ENCODE data around the gene AGK.

The AGK gene

DNA sequence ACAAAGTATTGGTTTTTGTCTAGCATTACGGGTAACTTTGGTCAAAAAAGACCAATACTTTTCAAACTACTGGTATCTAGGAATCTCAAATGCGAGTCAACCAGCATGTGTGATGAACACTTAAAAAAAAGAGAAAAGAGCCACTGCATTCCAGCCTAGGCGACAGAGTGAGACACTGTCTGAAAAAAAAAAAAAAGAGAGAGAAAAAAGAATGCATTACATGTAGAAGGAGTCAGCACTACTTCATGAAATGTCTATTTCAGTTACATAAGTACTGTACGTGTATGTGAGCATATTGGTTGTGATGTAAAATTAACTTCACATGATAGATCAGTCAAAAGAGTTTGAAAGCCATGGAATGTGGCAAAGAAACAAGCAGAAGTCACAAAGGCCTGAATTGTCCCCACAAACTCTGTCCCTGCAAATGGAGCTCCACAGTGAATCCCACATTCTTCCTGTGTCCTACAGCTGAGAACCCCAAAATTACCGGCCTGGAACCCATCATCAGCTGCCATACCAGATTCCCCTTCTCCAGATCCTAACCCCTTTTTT lies 149.2 kb downstream of the AGK start:
- TF ChIP-seq POLR2AphosphoS5 (IDR thresholded peaks at IDR 0.05; ENCODE audit: borderline replicate concordance, low read depth, low read length) (no peak), FOXP2 (optimal IDR thresholded peaks at IDR 0.05; ENCODE audit: control extremely low read depth, extremely low read length, insufficient read depth) (no peak), EZH2 (IDR thresholded peaks at IDR 0.05) (no peak)
- Histone ChIP-seq H3K4me3 (peak overlapping the region; percentile 86), H3K9ac (ENCODE audit: insufficient read length) (no peak overlapping the region), H3K27ac (no peak overlapping the region), H3K9me3 (ENCODE audit: low read depth, low read length) (no peaks in the 10 kb centered on the region), H3K36me3 (ENCODE audit: insufficient read depth, low read length) (no peaks in the 10 kb centered on the region)
- no peak for DNase-seq (ENCODE audit: low read depth, low spot score)

DNA sequence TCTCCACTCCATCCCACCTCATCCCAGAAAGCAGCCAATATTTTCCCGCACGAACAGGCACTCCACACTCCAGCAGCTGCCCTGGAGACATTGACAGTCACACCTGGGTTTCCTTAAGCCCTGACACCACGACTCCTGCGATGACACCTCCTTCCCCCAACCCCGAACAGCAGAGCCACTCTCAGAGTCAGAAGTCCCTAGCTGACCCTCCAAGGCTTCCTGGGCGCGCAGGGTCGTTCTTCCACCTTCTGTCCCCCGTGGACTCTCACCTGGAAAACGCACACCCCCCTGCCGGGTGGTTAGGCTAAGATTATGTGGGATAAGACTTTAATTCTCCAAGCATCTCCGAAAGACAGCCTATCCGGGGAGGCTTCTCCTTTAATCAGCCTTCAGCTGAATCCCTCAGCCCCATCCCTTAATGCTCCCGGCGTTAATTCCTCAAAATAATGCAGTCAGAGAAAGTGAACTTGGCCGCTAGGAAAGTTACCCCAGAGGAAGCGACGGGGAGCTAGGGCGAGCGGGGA lies 149.7 kb downstream of the AGK start:
- peak overlapping the region; percentile 35 for H3K9ac ChIP-seq (ENCODE audit: insufficient read length)
- no peaks in the 10 kb centered on the region for H3K36me3 ChIP-seq (ENCODE audit: insufficient read depth, low read length)
- H3K9me3 ChIP-seq (ENCODE audit: low read depth, low read length) = no peaks in the 10 kb centered on the region
- no peak for TF ChIP-seq EZH2 (IDR thresholded peaks at IDR 0.05)
- no peak for TF ChIP-seq FOXP2 (optimal IDR thresholded peaks at IDR 0.05; ENCODE audit: control extremely low read depth, extremely low read length, insufficient read depth)
- no peak for TF ChIP-seq POLR2AphosphoS5 (IDR thresholded peaks at IDR 0.05; ENCODE audit: borderline replicate concordance, low read depth, low read length)
- H3K4me3 ChIP-seq = peak overlapping the region; percentile 86
- H3K27ac ChIP-seq = no peak overlapping the region
- DNase-seq (ENCODE audit: low read depth, low spot score) = no peak

- TF ChIP-seq POLR2AphosphoS5 (IDR thresholded peaks at IDR 0.05; ENCODE audit: borderline replicate concordance, low read depth, low read length) (no peak), FOXP2 (optimal IDR thresholded peaks at IDR 0.05; ENCODE audit: control extremely low read depth, extremely low read length, insufficient read depth) (no peak), EZH2 (IDR thresholded peaks at IDR 0.05) (no peak)
- no peaks in the 10 kb centered on the region for H3K36me3 ChIP-seq (ENCODE audit: insufficient read depth, low read length)
- no peak overlapping the region for H3K27ac ChIP-seq
- H3K9ac ChIP-seq (ENCODE audit: insufficient read length) = peak overlapping the region; percentile 24
- no peaks in the 10 kb centered on the region for H3K9me3 ChIP-seq (ENCODE audit: low read depth, low read length)
- no peak for DNase-seq (ENCODE audit: low read depth, low spot score)
- peak overlapping the region; percentile 86 for H3K4me3 ChIP-seq
These were observed 150.4 kb downstream of the AGK start for GRCh38 chr7:141701489-141702046.

DNA sequence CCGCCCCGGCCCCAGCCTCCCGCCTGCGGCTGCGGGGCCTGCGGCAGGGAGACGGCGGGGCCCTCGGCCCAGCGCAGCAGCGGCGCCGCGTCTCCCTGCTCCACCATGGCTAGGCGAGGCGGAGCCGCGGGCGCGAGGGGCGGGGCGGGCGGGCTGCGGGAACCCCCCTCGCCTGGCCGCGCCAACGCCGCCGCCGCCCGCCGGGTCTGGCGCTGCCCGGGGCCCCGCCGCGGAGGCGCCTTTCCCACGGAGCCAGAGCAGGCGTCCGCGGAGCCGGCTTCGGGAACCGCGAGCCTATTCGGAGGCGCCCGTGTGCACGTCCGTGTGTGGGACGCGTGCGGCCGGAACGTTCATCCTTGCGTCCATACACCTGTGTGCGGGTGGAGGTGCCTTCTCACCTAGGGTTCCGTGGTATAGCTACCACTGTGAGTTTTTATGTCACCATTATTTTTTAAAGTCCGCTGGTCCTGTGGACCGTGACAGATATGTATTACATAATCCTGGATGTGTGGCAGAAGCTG lies 150.9 kb downstream of the AGK start, which contains the start of gene DENND11:
Gene DENND11, minus strand, starts transcription at position 120 of the 521 bp plus-strand sequence. Its CDS starts 13 bp downstream, at position 107.
- TF ChIP-seq POLR2AphosphoS5 (IDR thresholded peaks at IDR 0.05; ENCODE audit: borderline replicate concordance, low read depth, low read length) (no peak), EZH2 (IDR thresholded peaks at IDR 0.05) (no peak), FOXP2 (optimal IDR thresholded peaks at IDR 0.05; ENCODE audit: control extremely low read depth, extremely low read length, insufficient read depth) (no peak)
- Histone ChIP-seq H3K27ac (no peak within 1 kb of the TSS), H3K36me3 (ENCODE audit: insufficient read depth, low read length) (no peaks in the 10 kb centered on the region), H3K9ac (ENCODE audit: insufficient read length) (peak within 1 kb of the TSS; percentile 35), H3K4me3 (peak within 1 kb of the TSS; percentile 86), H3K9me3 (ENCODE audit: low read depth, low read length) (no peaks in the 10 kb centered on the region)
- DNase-seq (ENCODE audit: low read depth, low spot score) = no peak

DNA sequence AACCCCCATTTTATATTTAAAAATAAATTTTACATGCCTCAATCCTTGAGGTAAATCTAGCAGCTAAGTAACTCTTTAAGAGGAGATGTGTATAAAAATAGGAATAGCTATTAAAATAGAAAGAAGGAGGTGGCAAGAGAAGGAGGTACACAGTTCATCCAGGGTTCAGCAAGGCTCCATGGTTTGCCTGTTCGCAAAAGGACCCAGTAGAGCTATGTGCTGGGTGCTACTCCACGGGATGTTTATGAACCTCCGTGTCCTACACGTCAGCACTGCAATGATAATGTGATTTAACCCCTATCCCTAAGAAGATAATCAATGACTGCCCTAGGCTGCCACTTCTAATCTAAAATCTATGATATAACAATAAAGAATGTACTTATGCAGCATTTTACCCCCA lies 151.7 kb downstream of the AGK start:
- TF ChIP-seq FOXP2 (optimal IDR thresholded peaks at IDR 0.05; ENCODE audit: control extremely low read depth, extremely low read length, insufficient read depth) = no peak
- no peak for TF ChIP-seq POLR2AphosphoS5 (IDR thresholded peaks at IDR 0.05; ENCODE audit: borderline replicate concordance, low read depth, low read length)
- TF ChIP-seq EZH2 (IDR thresholded peaks at IDR 0.05) = no peak
- no peak overlapping the region for H3K9ac ChIP-seq (ENCODE audit: insufficient read length)
- no peak overlapping the region for H3K27ac ChIP-seq
- H3K9me3 ChIP-seq (ENCODE audit: low read depth, low read length) = no peaks in the 10 kb centered on the region
- no peak for DNase-seq (ENCODE audit: low read depth, low spot score)
- H3K36me3 ChIP-seq (ENCODE audit: insufficient read depth, low read length) = no peaks in the 10 kb centered on the region
- H3K4me3 ChIP-seq = peak overlapping the region; percentile 86; the same call in 1 of the 2 replicates

- no peak for TF ChIP-seq FOXP2 (optimal IDR thresholded peaks at IDR 0.05; ENCODE audit: control extremely low read depth, extremely low read length, insufficient read depth)
- no peak for TF ChIP-seq POLR2AphosphoS5 (IDR thresholded peaks at IDR 0.05; ENCODE audit: borderline replicate concordance, low read depth, low read length)
- no peak for TF ChIP-seq EZH2 (IDR thresholded peaks at IDR 0.05)
- Histone ChIP-seq H3K27ac (no peak overlapping the region), H3K9ac (ENCODE audit: insufficient read length) (no peak overlapping the region), H3K36me3 (ENCODE audit: insufficient read depth, low read length) (no peaks in the 10 kb centered on the region), H3K4me3 (no peak overlapping the region), H3K9me3 (ENCODE audit: low read depth, low read length) (no peaks in the 10 kb centered on the region)
- DNase-seq (ENCODE audit: low read depth, low spot score) = no peak
These were observed 152.9 kb downstream of the AGK start for GRCh38 chr7:141704112-141704511.

GRCh38 chr7:141704741-141705140 lies 153.5 kb downstream of the AGK start:
- Histone ChIP-seq H3K36me3 (ENCODE audit: insufficient read depth, low read length) (no peaks in the 10 kb centered on the region), H3K27ac (no peak overlapping the region), H3K9ac (ENCODE audit: insufficient read length) (no peak overlapping the region), H3K9me3 (ENCODE audit: low read depth, low read length) (no peaks in the 10 kb centered on the region), H3K4me3 (no peak overlapping the region)
- DNase-seq (ENCODE audit: low read depth, low spot score) = no peak
- TF ChIP-seq FOXP2 (optimal IDR thresholded peaks at IDR 0.05; ENCODE audit: control extremely low read depth, extremely low read length, insufficient read depth) = no peak

All from SK-N-MC (cell line).